ENCODE data around the gene FIBCD1.
"Not testable (repeated sequence)": the region's sequence is repeated elsewhere in the genome, so short reads cannot be mapped to it uniquely, and the experiment has no call there.

Gene FIBCD1

GRCh38 chr9:130963916-130964315 is 24.9 kb upstream of the FIBCD1 start:
- H3K36me3 ChIP-seq (replicated peaks), result no peaks in the 10 kb centered on the region
- H3K4me3 ChIP-seq, result no peak overlapping the region
- in situ Hi-C loops (cut with MboI; ENCODE audit: low sequenced_read_pairs), result no loop called here
- no peak for DNase-seq (ENCODE audit: low spot score in 2 of 2)
- no peaks in the 10 kb centered on the region for H3K27me3 ChIP-seq (ENCODE audit: low read depth)
- no peaks in the 10 kb centered on the region for H3K4me1 ChIP-seq
- H3K9me3 ChIP-seq, result no peaks in the 10 kb centered on the region

- in situ Hi-C loops (cut with MboI; ENCODE audit: low sequenced_read_pairs), result no loop called here
- H3K4me3 ChIP-seq, result no peak overlapping the region
Measured at GRCh38 chr9:130963337-130963908, 24.4 kb upstream of the FIBCD1 start.

GRCh38 chr9:130962418-130963316 is 23.6 kb upstream of the FIBCD1 start:
- in situ Hi-C loops (cut with MboI; ENCODE audit: low sequenced_read_pairs), result no loop called here
- H3K4me3 ChIP-seq, result no peak overlapping the region
- no peaks in the 10 kb centered on the region for H3K9me3 ChIP-seq
- no peaks in the 10 kb centered on the region for H3K4me1 ChIP-seq
- H3K27me3 ChIP-seq (ENCODE audit: low read depth), result no peaks in the 10 kb centered on the region
- no peaks in the 10 kb centered on the region for H3K36me3 ChIP-seq (replicated peaks)
- no peak for DNase-seq (ENCODE audit: low spot score in 2 of 2)

More at GRCh38 chr9:130963337-130963908, 24.4 kb upstream of the FIBCD1 start:
- H3K4me1 ChIP-seq, result no peaks in the 10 kb centered on the region
- no peaks in the 10 kb centered on the region for H3K36me3 ChIP-seq (replicated peaks)
- H3K9me3 ChIP-seq, result no peaks in the 10 kb centered on the region
- DNase-seq (ENCODE audit: low spot score in 2 of 2), result no peak
- no peaks in the 10 kb centered on the region for H3K27me3 ChIP-seq (ENCODE audit: low read depth)

- H3K4me3 ChIP-seq, result no peak overlapping the region
- no peaks in the 10 kb centered on the region for H3K27me3 ChIP-seq (ENCODE audit: low read depth)
- DNase-seq (ENCODE audit: low spot score in 2 of 2), result no peak
Measured at GRCh38 chr9:130961511-130962300, 22.7 kb upstream of the FIBCD1 start.

GRCh38 chr9:130960522-130961378 is 21.7 kb upstream of the FIBCD1 start:
- no peak for DNase-seq (ENCODE audit: low spot score in 2 of 2)
- no peak overlapping the region for H3K4me3 ChIP-seq
- no peaks in the 10 kb centered on the region for H3K27me3 ChIP-seq (ENCODE audit: low read depth)
- in situ Hi-C loops (cut with MboI; ENCODE audit: low sequenced_read_pairs), result no loop called here
- H3K9me3 ChIP-seq, result no peaks in the 10 kb centered on the region
- no peaks in the 10 kb centered on the region for H3K36me3 ChIP-seq (replicated peaks)
- no peaks in the 10 kb centered on the region for H3K4me1 ChIP-seq

More at GRCh38 chr9:130961511-130962300, 22.7 kb upstream of the FIBCD1 start:
- Histone ChIP-seq H3K4me1 (no peaks in the 10 kb centered on the region), H3K36me3 (replicated peaks) (no peaks in the 10 kb centered on the region), H3K9me3 (no peaks in the 10 kb centered on the region)
- in situ Hi-C loops (cut with MboI; ENCODE audit: low sequenced_read_pairs), result no loop called here

GRCh38 chr9:130959809-130960334 is 20.8 kb upstream of the FIBCD1 start:
- Histone ChIP-seq H3K4me3 (no peak overlapping the region), H3K27me3 (ENCODE audit: low read depth) (no peaks in the 10 kb centered on the region), H3K36me3 (replicated peaks) (no peaks in the 10 kb centered on the region), H3K4me1 (no peaks in the 10 kb centered on the region), H3K9me3 (no peaks in the 10 kb centered on the region)
- no peak for DNase-seq (ENCODE audit: low spot score in 2 of 2)
- in situ Hi-C loops (cut with MboI; ENCODE audit: low sequenced_read_pairs), result no loop called here

GRCh38 chr9:130958564-130958963 is 19.5 kb upstream of the FIBCD1 start:
- DNase-seq (ENCODE audit: low spot score in 2 of 2); H3K4me3 ChIP-seq; H3K9me3 ChIP-seq; in situ Hi-C loops (cut with MboI; ENCODE audit: low sequenced_read_pairs); H3K27me3 ChIP-seq (ENCODE audit: low read depth); H3K36me3 ChIP-seq (replicated peaks); H3K4me1 ChIP-seq: not testable (repeated sequence)

GRCh38 chr9:130957451-130958203 is 18.6 kb upstream of the FIBCD1 start:
- H3K4me3 ChIP-seq, result no peak overlapping the region
- in situ Hi-C loops (cut with MboI; ENCODE audit: low sequenced_read_pairs), result no loop called here
- H3K9me3 ChIP-seq, result no peaks in the 10 kb centered on the region
- no peaks in the 10 kb centered on the region for H3K4me1 ChIP-seq
- no peaks in the 10 kb centered on the region for H3K36me3 ChIP-seq (replicated peaks)
- no peaks in the 10 kb centered on the region for H3K27me3 ChIP-seq (ENCODE audit: low read depth)
- DNase-seq (ENCODE audit: low spot score in 2 of 2), result no peak

- Histone ChIP-seq H3K36me3 (replicated peaks) (no peaks in the 10 kb centered on the region), H3K4me1 (no peaks in the 10 kb centered on the region), H3K4me3 (no peak overlapping the region), H3K27me3 (ENCODE audit: low read depth) (no peaks in the 10 kb centered on the region), H3K9me3 (no peaks in the 10 kb centered on the region)
- in situ Hi-C loops (cut with MboI; ENCODE audit: low sequenced_read_pairs), result no loop called here
- DNase-seq (ENCODE audit: low spot score in 2 of 2), result no peak
Measured at GRCh38 chr9:130956636-130957450, 17.8 kb upstream of the FIBCD1 start.

- H3K36me3 ChIP-seq (replicated peaks), result no peaks in the 10 kb centered on the region
- no peaks in the 10 kb centered on the region for H3K4me1 ChIP-seq
- no peak for DNase-seq (ENCODE audit: low spot score in 2 of 2)
- H3K9me3 ChIP-seq, result no peaks in the 10 kb centered on the region
- H3K4me3 ChIP-seq, result no peak overlapping the region
- H3K27me3 ChIP-seq (ENCODE audit: low read depth), result no peaks in the 10 kb centered on the region
- in situ Hi-C loops (cut with MboI; ENCODE audit: low sequenced_read_pairs), result no loop called here
Measured at GRCh38 chr9:130955947-130956621, 17.0 kb upstream of the FIBCD1 start.

- H3K36me3 ChIP-seq (replicated peaks); H3K4me1 ChIP-seq; DNase-seq (ENCODE audit: low spot score in 2 of 2); H3K4me3 ChIP-seq; in situ Hi-C loops (cut with MboI; ENCODE audit: low sequenced_read_pairs); H3K9me3 ChIP-seq; H3K27me3 ChIP-seq (ENCODE audit: low read depth): not testable (repeated sequence)
Measured at GRCh38 chr9:130954925-130955324, 15.9 kb upstream of the FIBCD1 start.
